ENCODE results near the gene PNPLA2.

The PNPLA2 gene

GRCh38 chr11:846496-847098 is 27.9 kb downstream of the PNPLA2 start:
- DNase-seq = no peak

- DNase-seq = no peak
These were observed 29.2 kb downstream of the PNPLA2 start for GRCh38 chr11:847876-848275.

GRCh38 chr11:848380-848931 is 29.7 kb downstream of the PNPLA2 start:
- no peak for DNase-seq

- no peak for DNase-seq
These were observed 30.6 kb downstream of the PNPLA2 start for GRCh38 chr11:849104-849824.

- no peak for DNase-seq
These were observed 31.4 kb downstream of the PNPLA2 start for GRCh38 chr11:849951-850774.

GRCh38 chr11:850775-851763 is 32.4 kb downstream of the PNPLA2 start:
- DNase-seq = no peak

GRCh38 chr11:852762-853161 is 34.0 kb downstream of the PNPLA2 start:
- DNase-seq = no peak

- no peak for DNase-seq
These were observed 35.2 kb downstream of the PNPLA2 start for GRCh38 chr11:853682-854448.

GRCh38 chr11:854601-855329 is 36.1 kb downstream of the PNPLA2 start:
- no peak for DNase-seq

GRCh38 chr11:855330-855674 is 36.6 kb downstream of the PNPLA2 start:
- DNase-seq = no peak

GRCh38 chr11:855796-856195 is 37.1 kb downstream of the PNPLA2 start:
- no peak for DNase-seq

- DNase-seq = no peak
These were observed 37.7 kb downstream of the PNPLA2 start for GRCh38 chr11:856397-856796.

- no peak for DNase-seq
These were observed 39.5 kb downstream of the PNPLA2 start for GRCh38 chr11:858053-858761.

GRCh38 chr11:858762-859339 is 40.1 kb downstream of the PNPLA2 start:
- no peak for DNase-seq

GRCh38 chr11:859394-860131 is 40.8 kb downstream of the PNPLA2 start:
- DNase-seq = peak; percentile 74

- no peak for DNase-seq
These were observed 41.8 kb downstream of the PNPLA2 start for GRCh38 chr11:860234-861104.

GRCh38 chr11:861105-861479 is 42.4 kb downstream of the PNPLA2 start:
- DNase-seq = no peak

GRCh38 chr11:862081-862661 is 43.5 kb downstream of the PNPLA2 start:
- DNase-seq = no peak
